Activated naive CD4-positive, alpha-beta T cell treated with anti-CD3 and anti-CD28 coated beads for 36 hours (primary cell): ENCODE data around the gene UVSSA. TPM values are rescaled to one million over a fixed set of nuclear protein-coding genes. Genes with fewer than 3 reads are reported as not detected.
"Not testable (repeated sequence)": the region's sequence is repeated elsewhere in the genome, so short reads cannot be mapped to it uniquely, and the experiment has no call there.

Source experiments
- CTCF ChIA-PET: fragments of 350-600 bp; sonication (Branson Sonifier 250); formaldehyde crosslinking; loops from one replicate; lab custom pipeline; 2021; ENCODE audit warnings: antibody characterized with exemption; lab: Charles Lee
- DNase-seq: peaks from one replicate; pipeline ENCODE4 v3.0.0-alpha.2; 2020
- H3K27ac Mint-ChIP-seq: one replicate; pipeline ENCODE4 v1.8.0; 2021; ENCODE audit warnings: mild to moderate bottlenecking, mixed read lengths
- H3K27me3 Mint-ChIP-seq: one replicate; pipeline ENCODE4 v1.8.0; 2021; ENCODE audit warnings: low read depth, mixed read lengths
- H3K36me3 Mint-ChIP-seq: one replicate; pipeline ENCODE4 v1.8.0; 2021; ENCODE audit warnings: low read depth, mixed read lengths
- H3K4me1 Mint-ChIP-seq: one replicate; pipeline ENCODE4 v1.8.0; 2021; ENCODE audit warnings: low read depth, mixed read lengths
- H3K4me3 Mint-ChIP-seq: one replicate; pipeline ENCODE4 v1.8.0; 2021; ENCODE audit warnings: mild to moderate bottlenecking, moderate library complexity, mixed read lengths
- H3K9me3 Mint-ChIP-seq: one replicate; pipeline ENCODE4 v1.8.0; 2021; ENCODE audit warnings: mixed read lengths
- intact Hi-C: fragments of 100-400 bp; cut with micrococcal nuclease; formaldehyde crosslinking; loops from one replicate; pipeline ENCODE4 v1.15.1; 2023
- total RNA-seq, 2 experiments: library from RNA; stranded (reverse); gene quantifications; one replicate each; pipeline ENCODE4 v1.2.3, GENCODE V29; 2021

The UVSSA gene
- total RNA-seq, 2 experiments from 2014 or later = 20.0 to 24.3 TPM

- CTCF ChIA-PET = interaction anchor here (0.8 kb wide), 1 partner anchor 58 kb away, joined by 3 read pairs; no protein-coding TSS in a partner anchor
- peaks cover 5% of the 10 kb centered on the region for H3K4me1 Mint-ChIP-seq
- no peaks in the 10 kb centered on the region for H3K36me3 Mint-ChIP-seq
- H3K9me3 Mint-ChIP-seq = no peaks in the 10 kb centered on the region
- no peak overlapping the region for H3K4me3 Mint-ChIP-seq
- intact Hi-C loops = no loop called here
- H3K27ac Mint-ChIP-seq = no peak overlapping the region
- DNase-seq = no peak
- peaks cover 30% of the 10 kb centered on the region for H3K27me3 Mint-ChIP-seq
Measured at GRCh38 chr4:1417522-1418390, 70.7 kb downstream of the UVSSA start.

- no peak overlapping the region for H3K27ac Mint-ChIP-seq
- no peak overlapping the region for H3K4me3 Mint-ChIP-seq
- H3K36me3 Mint-ChIP-seq = no peaks in the 10 kb centered on the region
- intact Hi-C loops = no loop called here
- DNase-seq = no peak
- CTCF ChIA-PET = interaction anchor here (0.7 to 0.8 kb wide), 2 partner anchors 59 to 450 kb away, joined by 3 read pairs; no protein-coding TSS in a partner anchor
- peaks cover 23% of the 10 kb centered on the region for H3K27me3 Mint-ChIP-seq
- H3K4me1 Mint-ChIP-seq = peaks cover 4% of the 10 kb centered on the region
- no peaks in the 10 kb centered on the region for H3K9me3 Mint-ChIP-seq
Measured at GRCh38 chr4:1418494-1419285, 71.7 kb downstream of the UVSSA start.

- intact Hi-C loops = no loop called here
- Mint-ChIP-seq H3K4me3 (no peak overlapping the region), H3K27ac (no peak overlapping the region), H3K4me1 (peaks cover 1% of the 10 kb centered on the region), H3K9me3 (no peaks in the 10 kb centered on the region), H3K27me3 (peaks cover 26% of the 10 kb centered on the region), H3K36me3 (no peaks in the 10 kb centered on the region)
- CTCF ChIA-PET = no interaction called here
- DNase-seq = no peak
Measured at GRCh38 chr4:1419708-1420107, 72.7 kb downstream of the UVSSA start.

- Mint-ChIP-seq H3K27me3 (peaks cover 19% of the 10 kb centered on the region), H3K27ac (no peak overlapping the region), H3K4me3 (no peak overlapping the region), H3K9me3 (no peaks in the 10 kb centered on the region), H3K4me1 (no peaks in the 10 kb centered on the region), H3K36me3 (no peaks in the 10 kb centered on the region)
- CTCF ChIA-PET = no interaction called here
- DNase-seq = no peak
- intact Hi-C loops = no loop called here
Measured at GRCh38 chr4:1421657-1422056, 74.6 kb downstream of the UVSSA start.

- CTCF ChIA-PET = no interaction called here
- no peak overlapping the region for H3K27ac Mint-ChIP-seq
- intact Hi-C loops = no loop called here
- H3K4me1 Mint-ChIP-seq = no peaks in the 10 kb centered on the region
- no peak for DNase-seq
- peaks cover 14% of the 10 kb centered on the region for H3K27me3 Mint-ChIP-seq
- H3K36me3 Mint-ChIP-seq = no peaks in the 10 kb centered on the region
- no peak overlapping the region for H3K4me3 Mint-ChIP-seq
- H3K9me3 Mint-ChIP-seq = no peaks in the 10 kb centered on the region
Measured at GRCh38 chr4:1427010-1427409, 80.0 kb downstream of the UVSSA start.

GRCh38 chr4:1443688-1444172 lies 96.7 kb downstream of the UVSSA start:
- intact Hi-C loops = loop anchor here (5.0 kb wide), 1 partner anchor 41 kb away; no protein-coding TSS in a partner anchor
- CTCF ChIA-PET, H3K27me3 Mint-ChIP-seq: not testable (repeated sequence)

More at GRCh38 chr4:1443688-1444172, 96.7 kb downstream of the UVSSA start:
- not testable (repeated sequence) for H3K4me3 Mint-ChIP-seq, H3K27ac Mint-ChIP-seq, DNase-seq, H3K9me3 Mint-ChIP-seq, H3K4me1 Mint-ChIP-seq, H3K36me3 Mint-ChIP-seq

Other genes with a start within 250 kb of the UVSSA start
- 1 to 10 TPM in 1 of 2 experiments, under 1 TPM in 1; 0.98 to 2.2 TPM for gene RNF212, start 233.6 kb upstream of the UVSSA start, total RNA-seq
- gene SPON2, start 174.6 kb upstream of the UVSSA start, total RNA-seq = 1 to 10 TPM; 4.8 to 5.5 TPM
- 100 to 1,000 TPM; 136 to 140 TPM for gene CTBP1, start 98.1 kb upstream of the UVSSA start, total RNA-seq
- gene MAEA, start 57.3 kb upstream of the UVSSA start, total RNA-seq = 10 to 100 TPM; 25.2 to 29.4 TPM
- gene NKX1-1, start 59.2 kb downstream of the UVSSA start, total RNA-seq = not detected